ENCODE data around the gene CLK4.

GRCh38 chr5:178573216-178573615, 53.6 kb downstream of the CLK4 start:
- TF ChIP-seq CTCF (IDR thresholded peaks at IDR 0.05) (no peak), POLR2A (IDR thresholded peaks at IDR 0.05) (no peak), EP300 (IDR thresholded peaks at IDR 0.05) (no peak), POLR2AphosphoS5 (IDR thresholded peaks at IDR 0.05) (no peak)

Measured in suprapubic skin (tissue), 4 donors.